Measurements from ENCODE around the gene CCDC92B.

The CCDC92B gene

GRCh38 chr17:2701996-2702741 lies 47.3 kb downstream of the CCDC92B start:
- peak; percentile 4 for DNase-seq

- DNase-seq: peak; percentile 10
Observed at GRCh38 chr17:2701161-2701995, 48.1 kb downstream of the CCDC92B start.

GRCh38 chr17:2700491-2701141 lies 48.8 kb downstream of the CCDC92B start:
- peak; percentile 7 for DNase-seq

GRCh38 chr17:2700030-2700490 lies 49.4 kb downstream of the CCDC92B start:
- DNase-seq: peak; percentile 8

- DNase-seq: peak; percentile 3
Observed at GRCh38 chr17:2699216-2699805, 50.1 kb downstream of the CCDC92B start.

GRCh38 chr17:2697611-2698162 lies 51.8 kb downstream of the CCDC92B start:
- peak; percentile 9 for DNase-seq

GRCh38 chr17:2695961-2696760 lies 53.3 kb downstream of the CCDC92B start:
- peak; percentile 8 for DNase-seq

- peak; percentile 6 for DNase-seq
Observed at GRCh38 chr17:2695243-2695960, 54.0 kb downstream of the CCDC92B start.

- DNase-seq: no peak
Observed at GRCh38 chr17:2694381-2695242, 54.8 kb downstream of the CCDC92B start.

- peak; percentile 11 for DNase-seq
Observed at GRCh38 chr17:2693561-2694380, 55.7 kb downstream of the CCDC92B start.

- no peak for DNase-seq
Observed at GRCh38 chr17:2692781-2693135, 56.7 kb downstream of the CCDC92B start.

GRCh38 chr17:2691965-2692780 lies 57.3 kb downstream of the CCDC92B start:
- no peak for DNase-seq

GRCh38 chr17:2691069-2691871 lies 58.2 kb downstream of the CCDC92B start:
- no peak for DNase-seq

- DNase-seq: no peak
Observed at GRCh38 chr17:2690165-2691068, 59.0 kb downstream of the CCDC92B start.

GRCh38 chr17:2689411-2690164 lies 59.9 kb downstream of the CCDC92B start:
- DNase-seq: no peak
